Adrenal gland (tissue), 5 donors: ENCODE results near the gene SCIMP.
"Not testable (repeated sequence)": the region's sequence is repeated elsewhere in the genome, so short reads cannot be mapped to it uniquely, and the experiment has no call there.

Source experiments
- POLR2A ChIP-seq, 2 donors: fragments of 450-650 bp; IDR thresholded peaks; one replicate each; pipeline ENCODE4 v1.6.1; 2017; ENCODE audit warnings: antibody characterized with exemption in 2 of 2, mild to moderate bottlenecking in 2 of 2, moderate library complexity in 1 of 2
- TF ChIP-seq, protein P1 (sequence below), 6 experiments: fragments of 450-650 bp in 4 of 6; fragments of 200-600 bp in 2 of 6; sonication (generic) in 1 of 6; IDR thresholded peaks; 1 replicate in 5 of 6; 2 replicates in 1 of 6; pipeline versions ENCODE4 v1.5.1 to v1.8.0; 2016 to 2021; ENCODE audit warnings: antibody characterized with exemption in 6 of 6, mild to moderate bottlenecking in 2 of 6, moderate library complexity in 1 of 6
- donor health status: DM: no; HTN: no; CAD: no.

- TF ChIP-seq POLR2A (IDR thresholded peaks at IDR 0.05): not testable (repeated sequence)
- TF ChIP-seq, protein P1, sequence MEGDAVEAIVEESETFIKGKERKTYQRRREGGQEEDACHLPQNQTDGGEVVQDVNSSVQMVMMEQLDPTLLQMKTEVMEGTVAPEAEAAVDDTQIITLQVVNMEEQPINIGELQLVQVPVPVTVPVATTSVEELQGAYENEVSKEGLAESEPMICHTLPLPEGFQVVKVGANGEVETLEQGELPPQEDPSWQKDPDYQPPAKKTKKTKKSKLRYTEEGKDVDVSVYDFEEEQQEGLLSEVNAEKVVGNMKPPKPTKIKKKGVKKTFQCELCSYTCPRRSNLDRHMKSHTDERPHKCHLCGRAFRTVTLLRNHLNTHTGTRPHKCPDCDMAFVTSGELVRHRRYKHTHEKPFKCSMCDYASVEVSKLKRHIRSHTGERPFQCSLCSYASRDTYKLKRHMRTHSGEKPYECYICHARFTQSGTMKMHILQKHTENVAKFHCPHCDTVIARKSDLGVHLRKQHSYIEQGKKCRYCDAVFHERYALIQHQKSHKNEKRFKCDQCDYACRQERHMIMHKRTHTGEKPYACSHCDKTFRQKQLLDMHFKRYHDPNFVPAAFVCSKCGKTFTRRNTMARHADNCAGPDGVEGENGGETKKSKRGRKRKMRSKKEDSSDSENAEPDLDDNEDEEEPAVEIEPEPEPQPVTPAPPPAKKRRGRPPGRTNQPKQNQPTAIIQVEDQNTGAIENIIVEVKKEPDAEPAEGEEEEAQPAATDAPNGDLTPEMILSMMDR (IDR thresholded peaks at IDR 0.05): not testable (repeated sequence)
Measured at GRCh38 chr17:5165791-5166564, 68.7 kb downstream of the SCIMP start.
